ENCODE measurements around the gene JMJD7.

GRCh38 chr15:41829959-41830646, 2.2 kb downstream of the JMJD7 start:
- TF ChIP-seq ZNF70 (CRISPR knock-in tag; IDR thresholded peaks at IDR 0.05), result no peak
- TF ChIP-seq CSRNP3 (CRISPR knock-in tag; IDR thresholded peaks at IDR 0.05), result no peak
- TF ChIP-seq PPARA (CRISPR knock-in tag; IDR thresholded peaks at IDR 0.05; ENCODE audit: borderline replicate concordance), result no peak
- TF ChIP-seq PATZ1 (CRISPR knock-in tag; IDR thresholded peaks at IDR 0.05; ENCODE audit: borderline replicate concordance), result no peak
- no peak for TF ChIP-seq ZNF8 (CRISPR knock-in tag; IDR thresholded peaks at IDR 0.05)
- TF ChIP-seq TOX (CRISPR knock-in tag; IDR thresholded peaks at IDR 0.05; ENCODE audit: borderline replicate concordance), result no peak
- TF ChIP-seq SNAI2 (CRISPR knock-in tag; IDR thresholded peaks at IDR 0.05), result no peak
- no peak for TF ChIP-seq ZFP30 (CRISPR knock-in tag; IDR thresholded peaks at IDR 0.05)
- no peak for TF ChIP-seq POU6F1 (CRISPR knock-in tag; IDR thresholded peaks at IDR 0.05; ENCODE audit: borderline replicate concordance, low read depth)
- TF ChIP-seq BACH2 (CRISPR knock-in tag; IDR thresholded peaks at IDR 0.05; ENCODE audit: borderline replicate concordance), result no peak
- TF ChIP-seq ESRRG (CRISPR knock-in tag; IDR thresholded peaks at IDR 0.05), result no peak
